T-cell (primary cell): ENCODE data around the gene KDM4B. TPM values are rescaled to one million over a fixed set of nuclear protein-coding genes. Genes with fewer than 3 reads are reported as not detected.

Experiments used
- ATAC-seq, 4 experiments: fragments of 200-7000 bp in 3 of 4; fragments of 150-1000 bp in 1 of 4; cut with Tn5 transposase; replicated peaks in 1 of 4; 1 replicate in 3 of 4; 2 replicates in 1 of 4; pipeline ENCODE4 v1.10.0; 2021; ENCODE audit warnings: moderate library complexity in 3 of 4, mild to moderate bottlenecking in 2 of 4, moderate number of reproducible peaks in 1 of 4
- CTCF ChIA-PET, 2 donors: fragments of 300-600 bp; sonication (Branson Sonifier 250); formaldehyde crosslinking; loops; one replicate each; lab custom pipeline; 2022; ENCODE audit warnings: antibody characterized with exemption in 2 of 2; lab: Charles Lee
- POLR2A ChIA-PET, 2 donors: fragments of 300-600 bp; sonication (Branson Sonifier 250); formaldehyde crosslinking; loops; one replicate each; lab custom pipeline; 2022; ENCODE audit warnings: antibody characterized with exemption in 2 of 2; lab: Charles Lee
- DNase-seq, 35 experiments: peaks; one replicate each; pipeline versions ENCODE4 v3.0.0 to v3.0.0-alpha.2; 2013 to 2023
- H3K27ac ChIP-seq: one replicate; pipeline ENCODE4 v1.5.1; 2013; ENCODE audit warnings: low read length
- H3K27me3 ChIP-seq, 2 experiments: replicated peaks in 1 of 2; 1 replicate in 1 of 2; 2 replicates in 1 of 2; pipeline versions ENCODE4 v1.6.1 to v1.7.0; 2013; ENCODE audit warnings: low read length in 1 of 2, mixed read lengths in 1 of 2; ENCODE audit not compliant: control insufficient read depth in 2 of 2, insufficient read depth in 2 of 2; ENCODE audit errors: extremely low read depth in 1 of 2
- H3K36me3 ChIP-seq, 2 donors: 1 replicate in 1 of 2; 2 replicates in 1 of 2; pipeline versions ENCODE4 v1.6.1 to v1.7.0; 2013; ENCODE audit warnings: low read length in 1 of 2; ENCODE audit not compliant: control insufficient read depth in 2 of 2, insufficient read depth in 1 of 2; ENCODE audit errors: extremely low read depth in 1 of 2
- H3K4me1 ChIP-seq, 2 experiments: 1 replicate in 1 of 2; 2 replicates in 1 of 2; pipeline versions ENCODE4 v1.6.1 to v1.7.0; 2013; ENCODE audit warnings: low read length in 2 of 2, mixed read lengths in 1 of 2; ENCODE audit not compliant: insufficient read depth in 2 of 2, control insufficient read depth in 1 of 2; ENCODE audit errors: extremely low read depth in 1 of 2
- H3K4me3 ChIP-seq, 2 donors: 1 replicate in 1 of 2; 2 replicates in 1 of 2; pipeline versions ENCODE4 v1.5.1 to v1.7.0; 2013; ENCODE audit warnings: mild to moderate bottlenecking in 2 of 2, low read length in 1 of 2, moderate library complexity in 1 of 2; ENCODE audit not compliant: control insufficient read depth in 1 of 2; ENCODE audit errors: extremely low read depth in 1 of 2
- H3K9me3 ChIP-seq: 2 replicates; pipeline ENCODE4 v1.7.0; 2013
- H3K27ac Mint-ChIP-seq, 2 donors: one replicate each; pipeline ENCODE4 v1.8.0; 2020 to 2021; ENCODE audit warnings: mild to moderate bottlenecking in 2 of 2, mixed read lengths in 2 of 2
- H3K27me3 Mint-ChIP-seq, 2 donors: one replicate each; pipeline ENCODE4 v1.8.0; 2021 to 2022; ENCODE audit warnings: mixed read lengths in 2 of 2
- H3K36me3 Mint-ChIP-seq: one replicate; pipeline ENCODE4 v1.8.0; 2021; ENCODE audit warnings: mixed read lengths
- H3K4me1 Mint-ChIP-seq, 3 donors: one replicate each; pipeline ENCODE4 v1.8.0; 2020 to 2022; ENCODE audit warnings: mixed read lengths in 3 of 3, mild to moderate bottlenecking in 1 of 3
- H3K4me3 Mint-ChIP-seq, 3 donors: one replicate each; pipeline ENCODE4 v1.8.0; 2020 to 2022; ENCODE audit warnings: mild to moderate bottlenecking in 3 of 3, mixed read lengths in 3 of 3, moderate library complexity in 3 of 3
- H3K9me3 Mint-ChIP-seq, 3 donors: one replicate each; pipeline ENCODE4 v1.8.0; 2020 to 2022; ENCODE audit warnings: mixed read lengths in 3 of 3
- WGBS: methylation state at CpG from one replicate; pipeline ENCODE4 v1.1.5; 2013; ENCODE audit warnings: missing lambda C conversion rate; ENCODE audit not compliant: insufficient coverage; 5-methylcytosine and 5-hydroxymethylcytosine counted together
- total RNA-seq, 35 experiments: library from RNA in 6 of 35; stranded (reverse) in 6 of 35; fragments of 120-200 nt in 1 of 35; gene quantifications; one replicate each; pipeline versions ENCODE4 v1.2.1 to v1.2.4 and lab custom pipeline; 2013 to 2026

Gene KDM4B
- total RNA-seq, 5 donors from 2014 or later (not counting 1 experiment from before 2014, with no cell fraction given) = 44.6 to 59.2 (median 47.8) TPM

DNA sequence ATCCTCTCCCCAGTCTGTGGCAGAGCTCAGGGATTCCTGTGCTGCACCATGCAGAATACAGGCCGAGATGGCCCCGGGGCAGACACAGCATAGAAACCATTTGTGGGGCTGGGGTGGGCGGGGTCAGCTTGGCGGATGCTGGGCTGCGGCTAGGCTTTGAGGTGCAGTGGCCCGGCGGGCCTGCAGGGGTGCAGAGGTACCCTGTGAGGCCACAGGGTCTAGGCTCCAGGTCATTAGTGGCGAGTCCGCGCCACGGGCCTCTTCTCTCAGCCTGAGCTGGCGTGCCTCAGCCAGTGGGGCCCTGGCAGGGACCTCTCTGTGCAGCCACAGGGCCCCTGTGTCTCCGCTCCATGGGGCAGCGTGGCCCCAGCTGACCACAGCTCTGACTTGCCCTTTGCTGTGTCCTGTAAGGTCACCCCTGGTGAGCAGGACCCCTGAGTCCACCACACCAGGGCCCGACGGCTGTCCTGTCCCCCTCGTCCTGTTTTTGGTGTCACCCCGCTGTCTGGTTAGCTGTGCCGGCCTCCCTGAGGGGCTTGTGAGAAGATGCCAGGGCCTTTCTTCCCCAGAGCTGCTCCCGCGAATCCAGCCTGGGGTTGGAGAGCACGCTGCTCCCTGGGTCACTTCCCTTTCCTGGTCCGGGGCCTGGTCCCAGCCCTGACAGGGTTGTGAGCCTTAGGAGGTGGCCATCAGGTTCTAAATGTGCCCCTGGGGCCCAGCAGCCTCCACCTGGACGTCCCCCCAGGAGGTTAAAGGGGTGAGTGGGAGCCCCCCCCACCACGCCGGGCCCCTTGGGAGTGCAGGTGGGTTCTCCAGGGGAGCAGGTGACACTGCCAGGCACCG lies 12.1 kb downstream of the KDM4B start:
- no peak for DNase-seq
- Histone ChIP-seq H3K27me3 (no peaks in the 10 kb centered on the region), H3K27ac (no peak overlapping the region), H3K4me1 (peaks cover 0 to 29% of the 10 kb centered on the region in 2 experiments), H3K9me3 (no peaks in the 10 kb centered on the region), H3K36me3 (peaks cover 8 to 20% of the 10 kb centered on the region in 2 donors), H3K4me3 (no peak overlapping the region)
- no peak overlapping the region for H3K27ac Mint-ChIP-seq
- H3K27me3 Mint-ChIP-seq = no peaks in the 10 kb centered on the region
- no peaks in the 10 kb centered on the region for H3K9me3 Mint-ChIP-seq
- WGBS = 82% methylated on average over 21 of the region's 27 CpGs
- H3K4me1 Mint-ChIP-seq = peaks cover 18 to 32% (median 29%) of the 10 kb centered on the region in 3 donors
- peaks cover 12% of the 10 kb centered on the region for H3K36me3 Mint-ChIP-seq
- no peak for ATAC-seq
- ChIA-PET POLR2A (interaction anchor here in 1 of 2 donors (0.6 kb wide), 1 partner anchor 628 kb away, joined by 7 read pairs; no protein-coding TSS in a partner anchor), CTCF (no interaction called here)
- no peak overlapping the region for H3K4me3 Mint-ChIP-seq

DNA sequence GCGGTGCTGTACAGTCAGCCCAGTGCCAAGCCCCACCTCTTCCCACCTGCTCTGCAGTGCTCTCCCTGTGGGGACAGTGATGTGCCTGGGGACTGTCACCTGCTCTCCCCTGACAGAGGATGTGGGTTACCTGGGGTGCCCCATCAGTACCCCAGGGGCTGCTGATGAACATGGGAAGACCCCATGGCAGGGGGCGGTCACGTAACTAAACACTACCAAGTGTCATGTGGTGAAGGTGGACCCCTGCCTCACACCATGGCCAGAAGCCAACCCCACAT lies 12.7 kb downstream of the KDM4B start:
- POLR2A ChIA-PET = no interaction called here
- Histone ChIP-seq H3K4me1 (peaks cover 0 to 32% of the 10 kb centered on the region in 2 experiments), H3K27ac (no peak overlapping the region), H3K9me3 (no peaks in the 10 kb centered on the region), H3K4me3 (no peak overlapping the region), H3K36me3 (peaks cover 8 to 20% of the 10 kb centered on the region in 2 donors), H3K27me3 (no peaks in the 10 kb centered on the region)
- CTCF ChIA-PET = no interaction called here
- peaks cover 12% of the 10 kb centered on the region for H3K36me3 Mint-ChIP-seq
- DNase-seq (no peak), ATAC-seq (peak in 1 of 4 experiments; percentile 42)
- H3K4me1 Mint-ChIP-seq = peaks cover 18 to 31% (median 30%) of the 10 kb centered on the region in 3 donors
- H3K27me3 Mint-ChIP-seq = no peaks in the 10 kb centered on the region
- H3K9me3 Mint-ChIP-seq = no peaks in the 10 kb centered on the region
- H3K27ac Mint-ChIP-seq = no peak overlapping the region
- no peak overlapping the region for H3K4me3 Mint-ChIP-seq
- WGBS = no CpG with 5 or more reads among the region's 3 CpGs

DNA sequence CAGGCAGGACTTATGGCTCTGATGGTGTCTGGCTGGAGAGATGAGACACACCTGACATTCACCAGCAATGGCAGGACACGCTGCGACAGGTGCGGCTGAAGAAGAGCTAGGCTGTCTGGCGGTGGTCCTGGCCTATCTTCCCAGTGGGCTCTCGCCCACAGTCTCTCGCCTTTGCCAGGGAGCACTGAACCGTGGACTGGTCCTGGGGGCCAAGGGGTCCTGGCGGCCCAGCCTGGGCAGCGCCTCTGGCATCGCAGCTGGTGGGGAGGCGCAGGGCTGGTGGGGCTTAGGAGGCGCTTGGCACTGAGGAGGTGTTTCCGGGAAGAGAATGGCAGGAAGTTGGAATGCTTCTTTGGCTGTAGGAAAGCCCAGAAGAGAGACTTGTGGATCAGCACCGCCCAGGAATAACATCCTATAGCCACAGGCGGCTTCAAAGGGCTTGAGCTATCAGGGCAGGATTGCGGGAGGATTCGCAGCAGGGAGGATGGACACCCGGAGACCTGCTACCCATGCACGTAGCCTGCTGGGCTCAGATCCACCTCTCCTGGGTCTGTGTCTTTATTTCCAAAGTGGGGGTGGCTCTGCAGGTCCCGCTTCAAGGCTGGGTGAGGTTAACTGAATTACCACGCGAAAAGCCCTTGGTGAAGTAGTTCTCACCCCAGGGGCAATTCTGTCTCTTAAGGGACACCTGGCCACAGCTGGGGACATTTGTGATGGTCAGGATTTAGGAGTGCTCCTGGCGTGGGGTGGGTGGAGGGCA lies 14.6 kb downstream of the KDM4B start:
- H3K27ac Mint-ChIP-seq = no peak overlapping the region
- POLR2A ChIA-PET = no interaction called here
- WGBS = 96% methylated on average over 22 of the region's 23 CpGs
- H3K9me3 Mint-ChIP-seq = no peaks in the 10 kb centered on the region
- H3K27me3 Mint-ChIP-seq = no peaks in the 10 kb centered on the region
- H3K4me3 Mint-ChIP-seq = no peak overlapping the region
- H3K4me3 ChIP-seq = no peak overlapping the region
- peaks cover 17 to 35% (median 35%) of the 10 kb centered on the region in 3 donors for H3K4me1 Mint-ChIP-seq
- H3K9me3 ChIP-seq = no peaks in the 10 kb centered on the region
- DNase-seq = no peak
- no peak for ATAC-seq
- peaks cover 0 to 39% of the 10 kb centered on the region in 2 experiments for H3K4me1 ChIP-seq
- no peak overlapping the region for H3K27ac ChIP-seq
- peaks cover 5% of the 10 kb centered on the region for H3K36me3 Mint-ChIP-seq
- H3K27me3 ChIP-seq = no peaks in the 10 kb centered on the region
- CTCF ChIA-PET = no interaction called here
- peaks cover 2 to 8% of the 10 kb centered on the region in 2 donors for H3K36me3 ChIP-seq

DNA sequence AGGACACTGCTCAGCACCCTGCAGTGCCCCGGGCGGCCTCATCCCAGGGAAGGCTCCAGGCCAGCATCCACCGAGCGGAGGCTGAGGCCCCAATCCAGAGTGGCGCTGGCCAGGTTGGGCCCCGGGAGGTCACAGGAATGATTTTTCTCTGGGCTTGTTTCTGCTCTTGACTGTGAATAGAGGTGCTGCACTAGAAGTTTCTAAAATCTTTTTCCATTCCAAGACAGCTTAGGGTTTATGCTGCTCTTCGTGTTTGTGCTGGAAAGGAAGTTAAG lies 15.1 kb downstream of the KDM4B start:
- H3K27me3 ChIP-seq = no peaks in the 10 kb centered on the region
- Mint-ChIP-seq H3K4me1 (peaks cover 11 to 39% (median 34%) of the 10 kb centered on the region in 3 donors), H3K4me3 (no peak overlapping the region), H3K9me3 (no peaks in the 10 kb centered on the region), H3K27me3 (no peaks in the 10 kb centered on the region), H3K36me3 (peaks cover 5% of the 10 kb centered on the region), H3K27ac (no peak overlapping the region)
- no peak for ATAC-seq
- no peaks in the 10 kb centered on the region for H3K9me3 ChIP-seq
- H3K4me1 ChIP-seq = peaks cover 0 to 34% of the 10 kb centered on the region in 2 experiments
- ChIA-PET CTCF (no interaction called here), POLR2A (no interaction called here)
- no peak overlapping the region for H3K27ac ChIP-seq
- WGBS = 100% methylated on average over 3 of the region's 7 CpGs
- H3K4me3 ChIP-seq = no peak overlapping the region
- DNase-seq = no peak
- peaks cover 2 to 8% of the 10 kb centered on the region in 2 donors for H3K36me3 ChIP-seq

DNA sequence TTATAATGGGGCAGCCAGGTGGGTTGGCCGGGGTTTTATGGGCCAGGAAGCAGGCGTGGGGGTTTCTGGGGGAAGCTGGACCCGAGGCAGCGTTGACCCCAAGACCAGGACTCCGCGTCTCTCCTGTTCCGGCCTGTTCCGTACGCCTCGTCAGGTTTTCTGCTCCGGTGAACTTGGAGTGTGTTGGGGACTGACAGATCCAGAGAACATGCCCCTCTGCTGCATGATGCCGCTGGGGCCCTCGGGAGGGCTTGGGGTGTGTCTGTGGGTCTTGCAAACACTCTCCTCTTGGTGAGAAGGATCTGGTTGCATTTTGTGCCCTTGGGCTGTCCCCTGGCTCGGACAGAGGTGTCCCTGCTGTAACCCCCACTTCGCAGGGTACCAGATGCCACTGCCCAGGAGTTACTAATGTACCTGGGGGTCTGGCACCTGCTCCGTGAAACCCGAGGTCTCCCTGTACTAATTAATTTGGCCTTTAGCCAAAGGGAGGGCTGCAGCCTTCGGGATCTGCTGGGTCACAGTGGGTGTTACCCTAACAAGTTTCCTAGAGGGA lies 15.6 kb downstream of the KDM4B start:
- H3K36me3 ChIP-seq = peaks cover 2 to 8% of the 10 kb centered on the region in 2 donors
- CTCF ChIA-PET = no interaction called here
- Mint-ChIP-seq H3K4me3 (no peak overlapping the region), H3K27ac (no peak overlapping the region), H3K9me3 (no peaks in the 10 kb centered on the region), H3K4me1 (peaks cover 8 to 39% (median 34%) of the 10 kb centered on the region in 3 donors), H3K36me3 (peaks cover 5% of the 10 kb centered on the region), H3K27me3 (no peaks in the 10 kb centered on the region)
- POLR2A ChIA-PET = no interaction called here
- H3K4me3 ChIP-seq = no peak overlapping the region
- no peak overlapping the region for H3K27ac ChIP-seq
- no peaks in the 10 kb centered on the region for H3K9me3 ChIP-seq
- ATAC-seq (no peak), DNase-seq (no peak)
- 97% methylated on average over 13 of the region's 18 CpGs for WGBS
- no peaks in the 10 kb centered on the region for H3K27me3 ChIP-seq
- peaks cover 0 to 30% of the 10 kb centered on the region in 2 experiments for H3K4me1 ChIP-seq

DNA sequence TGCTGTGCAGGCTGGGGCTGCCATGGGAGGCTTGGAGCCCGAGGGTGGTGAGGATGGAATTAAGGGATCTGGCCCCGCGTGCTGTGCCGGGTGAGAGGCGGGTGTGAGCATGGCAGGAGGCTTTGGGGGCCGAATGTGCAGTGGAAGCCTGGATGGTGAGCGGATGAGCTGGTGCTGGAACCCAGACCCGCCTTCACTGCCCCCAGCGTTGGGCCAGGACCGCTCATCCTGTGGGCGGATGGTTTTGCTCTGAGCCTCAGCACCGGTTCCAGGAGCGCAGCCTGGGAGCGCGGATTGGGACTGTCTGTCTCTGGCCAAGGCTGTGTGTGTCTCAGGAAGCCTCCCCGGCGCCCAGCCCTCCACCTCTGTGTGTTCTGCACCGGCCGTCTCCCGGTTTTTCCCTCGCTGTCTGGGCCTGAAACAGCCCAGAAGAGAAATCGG lies 16.7 kb downstream of the KDM4B start:
- Histone ChIP-seq H3K27me3 (no peaks in the 10 kb centered on the region), H3K27ac (no peak overlapping the region), H3K9me3 (no peaks in the 10 kb centered on the region), H3K4me1 (peaks cover 0 to 30% of the 10 kb centered on the region in 2 experiments), H3K36me3 (peaks cover 2 to 8% of the 10 kb centered on the region in 2 donors), H3K4me3 (no peak overlapping the region)
- Mint-ChIP-seq H3K4me3 (no peak overlapping the region), H3K9me3 (no peaks in the 10 kb centered on the region), H3K27ac (no peak overlapping the region), H3K27me3 (no peaks in the 10 kb centered on the region), H3K4me1 (peaks cover 16 to 41% (median 35%) of the 10 kb centered on the region in 3 donors), H3K36me3 (peaks cover 5% of the 10 kb centered on the region)
- CTCF ChIA-PET = no interaction called here
- WGBS = 92% methylated on average over 22 of the region's 22 CpGs
- POLR2A ChIA-PET = no interaction called here
- DNase-seq (no peak), ATAC-seq (no peak)
